HK-2 (cell line): ENCODE data around the gene TH.
"Not testable (repeated sequence)": the region's sequence is repeated elsewhere in the genome, so short reads cannot be mapped to it uniquely, and the experiment has no call there.

Experiments
- DNase-seq: peaks from one replicate; pipeline ENCODE4 v3.0.0-alpha.2; 2018; ENCODE audit not compliant: unreplicated experiment

The TH gene

GRCh38 chr11:2178055-2178773, 6.6 kb upstream of the TH start:
- not testable (repeated sequence) for DNase-seq

DNA sequence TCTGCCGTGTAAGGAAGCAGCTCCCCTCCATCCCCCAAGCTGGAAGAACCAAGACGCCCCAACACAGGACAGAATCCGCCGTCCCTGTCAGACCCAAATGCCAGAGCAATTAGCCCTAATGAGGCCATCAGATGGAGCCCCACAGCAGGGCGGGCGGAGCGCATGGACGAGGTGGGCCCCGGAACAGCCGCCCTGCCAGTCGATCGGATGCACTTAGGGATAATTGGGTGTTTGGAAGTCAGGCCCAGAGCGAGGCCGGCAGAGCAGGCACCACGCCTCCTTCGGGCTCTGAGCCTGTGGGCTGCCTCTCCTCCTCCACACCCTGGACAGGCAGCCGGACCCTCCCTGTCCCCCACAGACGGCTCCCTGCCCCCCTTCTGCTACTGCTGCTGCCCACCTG, 5.5 kb upstream of the TH start:
- no peak for DNase-seq

- no peak for DNase-seq
Observed at GRCh38 chr11:2176389-2176900, 4.8 kb upstream of the TH start.

DNA sequence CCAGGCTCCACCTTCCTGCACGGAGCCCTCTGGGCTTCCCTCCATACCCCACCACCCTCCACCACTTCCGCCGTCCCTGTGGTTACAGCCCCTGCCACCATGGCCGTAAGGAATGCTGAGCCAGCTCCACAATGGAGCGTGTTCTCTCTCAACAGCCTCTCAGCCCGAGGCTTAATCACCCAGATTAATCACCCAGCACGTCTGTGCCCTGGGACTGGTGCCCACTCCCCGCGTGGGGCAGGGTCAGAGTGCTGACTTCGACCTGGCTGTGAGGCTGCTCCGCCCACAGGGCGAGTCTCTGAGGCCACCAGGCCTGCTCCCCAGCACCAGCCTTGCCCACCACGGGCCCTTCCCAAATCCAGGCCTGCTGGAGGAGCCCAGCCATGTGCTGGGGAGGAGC, 4.0 kb upstream of the TH start:
- DNase-seq = peak; percentile 85

DNA sequence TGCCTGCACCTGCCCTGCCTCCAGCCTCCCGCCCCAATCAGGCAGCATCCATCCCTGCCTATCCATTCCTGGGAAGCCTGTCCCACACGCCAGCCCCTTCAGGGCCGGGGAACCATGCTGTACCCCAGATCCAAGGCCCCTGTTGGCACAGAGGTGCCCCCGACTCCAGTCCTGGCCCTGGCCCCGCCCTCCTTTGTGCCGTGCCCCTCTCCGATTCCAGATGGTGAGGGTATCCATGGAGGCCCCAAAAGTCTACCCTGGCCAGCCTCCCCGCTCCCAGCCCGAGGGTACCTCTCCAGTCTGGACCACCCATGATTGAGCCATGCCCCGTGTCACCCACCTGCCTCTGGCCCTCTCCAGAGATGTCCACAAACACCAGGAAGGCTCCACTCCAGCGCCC, 2.7 kb upstream of the TH start:
- no peak for DNase-seq

DNA sequence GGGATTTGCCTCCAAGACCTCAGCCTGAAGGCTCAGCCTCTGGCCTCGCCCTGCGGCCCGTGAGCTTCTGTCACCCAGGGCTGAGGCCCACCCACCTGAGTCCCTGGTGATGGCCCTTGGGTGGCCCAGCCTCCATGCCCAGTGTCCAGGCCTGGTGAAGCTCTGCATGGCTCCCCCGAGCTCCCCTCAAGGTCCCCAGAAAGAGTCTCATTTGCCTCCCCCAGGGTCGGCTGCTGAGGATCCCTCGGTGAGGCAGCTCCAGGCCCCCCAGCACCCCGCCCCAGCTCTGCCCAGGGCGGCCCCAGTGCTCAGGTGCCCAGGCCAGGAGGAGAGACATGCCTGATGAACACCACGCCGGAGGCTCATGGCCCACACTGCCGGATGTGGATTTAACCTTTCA, 2.1 kb upstream of the TH start:
- DNase-seq = no peak

DNA sequence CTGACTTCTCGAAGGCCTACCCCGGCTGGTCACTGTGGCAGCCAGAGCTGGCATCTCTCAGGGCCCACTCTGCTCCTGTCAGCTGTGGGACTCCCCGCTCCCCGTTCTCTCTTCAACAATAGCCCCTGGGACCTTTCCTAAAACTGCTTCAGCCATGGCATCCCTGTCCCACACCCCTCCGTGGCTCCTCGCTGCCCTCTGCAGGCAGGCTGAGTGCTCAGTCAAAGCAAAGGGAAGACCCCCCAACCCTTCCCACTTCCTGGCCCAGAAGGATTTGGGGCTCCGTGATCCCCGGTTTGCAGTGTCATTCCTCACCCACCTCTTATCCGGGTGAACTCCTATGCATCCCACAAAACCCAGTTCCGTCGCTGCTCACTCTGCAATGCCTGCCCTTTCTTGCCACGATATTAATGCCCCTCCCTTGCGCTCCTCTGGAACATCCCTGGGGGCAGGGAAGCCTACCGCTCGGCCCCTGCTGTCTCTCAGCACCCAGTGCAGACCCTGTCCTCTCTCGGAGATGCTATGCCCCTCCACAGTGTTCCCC, 1.6 kb upstream of the TH start:
- no peak for DNase-seq

GRCh38 chr11:2172676-2173075, 1.1 kb upstream of the TH start:
- DNase-seq = no peak

DNA sequence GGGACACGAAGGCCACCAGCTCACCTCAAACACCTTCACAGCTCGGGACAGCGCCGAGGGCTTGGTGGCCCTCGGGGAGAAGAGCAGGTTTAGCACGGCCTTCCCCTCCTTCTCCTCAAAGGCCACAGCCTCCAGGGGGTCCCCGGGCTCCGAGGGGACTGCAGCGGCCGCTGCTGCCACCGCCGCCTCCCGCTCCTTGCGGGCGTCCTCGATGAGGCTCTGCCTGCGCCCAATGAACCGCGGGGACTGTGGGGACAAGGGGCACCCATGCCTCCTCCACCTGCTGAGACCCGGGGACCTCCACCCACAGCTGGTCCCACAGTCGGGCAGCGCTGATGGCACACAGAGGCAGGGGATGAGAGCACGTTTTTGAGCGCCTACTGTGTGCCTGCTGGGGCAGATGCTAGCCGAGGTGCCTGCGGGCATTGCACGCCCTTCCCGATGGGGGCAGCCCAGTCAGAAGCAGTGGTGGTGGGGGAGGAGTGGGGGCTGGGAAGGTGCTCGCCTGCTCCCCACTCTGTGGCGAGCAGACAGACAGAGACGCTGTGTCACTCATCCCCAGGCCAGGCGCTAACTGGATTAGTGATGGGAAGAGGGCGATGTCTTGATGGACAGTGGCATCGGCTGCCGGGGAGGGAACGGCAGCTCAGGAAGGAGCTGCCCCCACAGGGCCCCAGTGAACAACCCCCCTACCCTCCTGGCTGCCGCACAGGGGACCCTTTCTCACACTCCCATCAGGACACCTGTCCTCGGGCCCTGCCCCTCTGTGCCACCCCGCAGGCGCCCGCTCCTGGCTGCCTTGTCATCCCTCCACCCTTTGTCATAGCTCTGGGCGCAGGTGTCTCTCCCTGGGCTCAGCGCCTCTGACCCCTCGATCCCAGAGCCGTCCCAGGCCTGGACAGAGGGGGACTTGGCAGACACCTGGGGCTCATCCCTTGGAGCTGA, 1.7 kb downstream of the TH start:
- DNase-seq = no peak

GRCh38 chr11:2169005-2169378, 2.6 kb downstream of the TH start:
- no peak for DNase-seq

GRCh38 chr11:2168286-2169004, 3.2 kb downstream of the TH start:
- DNase-seq = no peak

DNA sequence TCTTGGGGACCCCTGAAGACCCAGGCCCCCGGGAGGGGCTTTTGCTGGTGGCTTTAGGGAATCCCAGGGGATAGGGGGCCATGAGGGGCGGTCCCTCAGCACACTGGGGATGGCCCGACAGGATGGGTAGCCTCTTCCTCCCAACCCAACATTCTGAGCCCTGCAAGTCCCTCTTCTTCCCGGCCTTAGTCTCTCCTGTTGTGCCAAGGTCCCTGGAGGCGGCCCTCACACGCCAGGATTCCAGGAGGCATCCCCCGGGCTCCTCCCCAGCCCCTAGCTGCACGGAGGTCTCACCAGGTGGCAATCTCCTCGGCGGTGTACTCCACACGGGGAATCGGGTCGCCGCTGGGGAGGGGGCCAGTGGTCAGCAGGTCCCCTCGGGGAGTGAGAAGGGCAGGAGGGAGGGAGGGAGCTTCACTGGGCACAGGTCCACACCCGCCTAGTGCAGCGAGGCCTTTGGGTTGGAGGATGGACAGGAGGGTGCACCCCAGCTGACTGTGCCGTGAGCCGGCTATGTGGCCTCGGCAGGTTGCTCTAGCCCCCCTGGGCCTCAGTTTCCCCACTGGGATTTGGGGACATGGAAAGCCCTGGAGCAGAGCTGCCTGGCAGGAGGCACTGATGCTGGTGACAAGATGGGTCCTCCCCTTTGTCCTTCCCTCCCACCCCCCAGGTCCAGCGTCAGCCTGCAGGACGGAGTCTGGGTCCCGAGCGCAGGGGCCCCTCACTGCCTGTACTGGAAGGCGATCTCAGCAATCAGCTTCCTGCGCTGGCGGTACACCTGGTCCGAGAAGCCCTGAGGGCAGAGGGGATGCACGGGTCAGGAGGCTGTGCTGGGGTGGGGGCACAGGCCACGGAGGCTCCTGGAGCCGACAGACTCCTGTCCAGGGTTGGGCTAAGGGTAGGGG, 4.2 kb downstream of the TH start:
- no peak for DNase-seq

GRCh38 chr11:2166091-2166851, 5.3 kb downstream of the TH start:
- no peak for DNase-seq

- DNase-seq = no peak
Observed at GRCh38 chr11:2165571-2165970, 6.0 kb downstream of the TH start.

- DNase-seq = no peak
Observed at GRCh38 chr11:2164861-2165555, 6.6 kb downstream of the TH start.

DNA sequence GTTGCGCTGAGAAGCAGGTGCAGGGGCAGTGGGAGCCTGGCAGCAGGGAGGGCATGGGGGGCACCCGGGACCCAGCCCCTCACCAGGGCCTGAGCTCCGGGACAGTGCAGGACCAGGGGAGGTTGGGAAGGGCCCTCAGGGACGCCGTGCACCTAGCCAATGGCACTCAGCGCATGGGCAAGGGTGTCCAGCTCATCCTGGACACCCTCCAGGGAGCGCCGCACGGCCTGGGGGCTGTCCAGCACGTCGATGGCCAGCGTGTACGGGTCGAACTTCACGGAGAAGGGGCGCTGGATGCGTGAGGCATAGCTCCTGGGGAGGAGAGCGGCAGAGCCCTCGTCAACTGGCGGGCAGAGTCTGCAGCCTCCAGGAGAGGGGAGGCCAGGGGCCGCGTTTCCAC, 7.5 kb downstream of the TH start:
- no peak for DNase-seq

DNA sequence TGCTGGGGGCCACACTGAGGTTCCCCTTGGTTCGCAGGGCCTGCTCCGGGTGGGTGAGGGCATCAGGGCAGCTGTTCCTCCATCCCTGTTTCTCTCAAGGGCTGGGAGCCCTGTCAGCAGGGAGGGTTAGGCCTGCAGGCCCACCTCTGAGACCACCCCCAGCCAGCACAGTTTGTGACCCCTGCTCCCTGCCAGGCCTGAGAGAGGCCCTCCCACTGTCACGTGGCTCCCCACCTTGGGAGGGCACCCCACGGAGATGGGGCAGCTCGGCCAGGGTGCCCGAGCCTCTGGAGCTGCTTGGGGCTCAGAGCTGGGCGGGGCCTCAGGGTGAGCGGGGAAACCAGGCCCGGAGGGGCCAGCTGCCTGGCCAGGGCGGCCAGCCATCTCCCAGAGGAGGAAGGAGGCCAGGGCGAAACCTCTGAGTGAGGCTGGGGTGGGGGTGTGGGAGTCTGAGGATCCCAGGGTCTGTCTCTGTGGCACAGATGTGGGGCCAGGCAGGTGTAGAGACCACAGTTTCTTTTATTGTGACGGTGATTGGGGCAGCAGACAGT, 8.1 kb downstream of the TH start:
- DNase-seq = no peak

GRCh38 chr11:2160736-2161259, 10.8 kb downstream of the TH start, which contains the start of gene INS:
Gene INS, minus strand, starts transcription at chr11:2161209. Its CDS starts 238 bp downstream, at chr11:2160971.
- DNase-seq = no peak
